Loucy (cell line): ENCODE results near the gene POT1.

Experiments
- H2AFZ ChIP-seq: fragments of 200-600 bp; sonication (generic); 2 replicates; pipeline ENCODE4 v1.6.0; 2016; ENCODE audit warnings: antibody characterized with exemption, mild to moderate bottlenecking, low read length, moderate library complexity
- H3F3A ChIP-seq: fragments of 200-600 bp; 2 replicates; pipeline ENCODE4 v1.6.0; 2016; ENCODE audit warnings: antibody characterized with exemption, low read depth, mild to moderate bottlenecking
- H3K27me3 ChIP-seq: fragments of 200-600 bp; sonication (generic); 2 replicates; pipeline ENCODE4 v1.6.1; 2014; ENCODE audit warnings: low read length, mild to moderate bottlenecking; ENCODE audit not compliant: insufficient read depth, poor library complexity, severe bottlenecking
- H3K36me3 ChIP-seq: fragments of 200-600 bp; sonication (generic); 2 replicates; pipeline ENCODE4 v1.6.1; 2016; ENCODE audit warnings: low read length; ENCODE audit not compliant: insufficient read depth
- H3K4me1 ChIP-seq: fragments of 200-600 bp; sonication (generic); 2 replicates; pipeline ENCODE4 v1.5.1; 2014; ENCODE audit warnings: low read length, mild to moderate bottlenecking; ENCODE audit not compliant: insufficient read depth, poor library complexity, severe bottlenecking
- H3K4me2 ChIP-seq: fragments of 200-600 bp; sonication (generic); 2 replicates; pipeline ENCODE4 v1.6.0; 2014; ENCODE audit warnings: antibody characterized with exemption, low read length, low read depth, mild to moderate bottlenecking; ENCODE audit not compliant: poor library complexity, severe bottlenecking
- H3K4me3 ChIP-seq: fragments of 200-600 bp; sonication (generic); 2 replicates; pipeline ENCODE4 v1.5.1; 2014; ENCODE audit warnings: low read length, mild to moderate bottlenecking, mixed read lengths; ENCODE audit not compliant: poor library complexity, severe bottlenecking
- H3K79me2 ChIP-seq: fragments of 200-600 bp; sonication (generic); 2 replicates; pipeline ENCODE4 v1.6.1; 2014; ENCODE audit warnings: low read length; ENCODE audit not compliant: insufficient read depth
- H3K9ac ChIP-seq: fragments of 200-600 bp; sonication (generic); 2 replicates; pipeline ENCODE4 v1.6.0; 2014; ENCODE audit warnings: mild to moderate bottlenecking, low read depth, low read length, moderate library complexity; ENCODE audit not compliant: poor library complexity, severe bottlenecking
- H3K9me2 ChIP-seq: fragments of 200-600 bp; sonication (generic); replicated peaks from 2 replicates; pipeline ENCODE4 v1.6.1; 2016; ENCODE audit warnings: low read depth, low read length, mixed read lengths
- H3K9me3 ChIP-seq: fragments of 200-600 bp; sonication (generic); 2 replicates; pipeline ENCODE4 v1.6.1; 2014; ENCODE audit warnings: mild to moderate bottlenecking, antibody characterized with exemption, low read length, low read depth; ENCODE audit not compliant: insufficient read depth
- H4K20me1 ChIP-seq: fragments of 200-600 bp; sonication (generic); 2 replicates; pipeline ENCODE4 v1.6.0; 2014; ENCODE audit warnings: antibody characterized with exemption, low read length, mild to moderate bottlenecking; ENCODE audit not compliant: insufficient read depth, poor library complexity, severe bottlenecking
- EZH2phosphoT487 ChIP-seq: fragments of 200-600 bp; IDR thresholded peaks from 2 replicates; pipeline ENCODE4 v1.6.1; 2018; ENCODE audit warnings: antibody characterized with exemption, mild to moderate bottlenecking, moderate library complexity, borderline replicate concordance
- TF ChIP-seq, protein P1 (sequence below): fragments of 200-600 bp; sonication (generic); conservative IDR thresholded peaks from 2 replicates; pipeline ENCODE4 v1.5.1; 2014; ENCODE audit warnings: mild to moderate bottlenecking, antibody characterized with exemption, low read length

Gene POT1

DNA sequence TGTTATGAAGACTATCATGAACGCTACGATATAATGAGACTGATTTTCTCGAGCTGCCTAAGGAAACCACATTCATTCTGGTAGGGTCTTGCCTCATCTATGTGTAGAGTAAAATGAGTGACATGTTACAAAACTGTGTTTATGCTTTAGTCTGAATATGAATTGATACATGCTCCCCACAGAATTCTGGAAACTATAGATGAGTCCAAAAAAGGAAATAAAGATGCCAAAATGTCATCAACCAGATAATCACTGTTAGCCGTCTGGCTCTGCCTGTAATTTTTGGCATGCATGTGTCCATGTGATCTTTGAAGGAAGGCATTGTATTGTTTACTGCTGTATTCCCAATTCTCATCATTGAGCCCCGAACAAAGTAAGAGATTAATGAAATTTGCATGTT, 121.4 kb downstream of the POT1 start:
- H2AFZ ChIP-seq, result no peak overlapping the region
- no peak for TF ChIP-seq EZH2phosphoT487
- TF ChIP-seq, protein P1, sequence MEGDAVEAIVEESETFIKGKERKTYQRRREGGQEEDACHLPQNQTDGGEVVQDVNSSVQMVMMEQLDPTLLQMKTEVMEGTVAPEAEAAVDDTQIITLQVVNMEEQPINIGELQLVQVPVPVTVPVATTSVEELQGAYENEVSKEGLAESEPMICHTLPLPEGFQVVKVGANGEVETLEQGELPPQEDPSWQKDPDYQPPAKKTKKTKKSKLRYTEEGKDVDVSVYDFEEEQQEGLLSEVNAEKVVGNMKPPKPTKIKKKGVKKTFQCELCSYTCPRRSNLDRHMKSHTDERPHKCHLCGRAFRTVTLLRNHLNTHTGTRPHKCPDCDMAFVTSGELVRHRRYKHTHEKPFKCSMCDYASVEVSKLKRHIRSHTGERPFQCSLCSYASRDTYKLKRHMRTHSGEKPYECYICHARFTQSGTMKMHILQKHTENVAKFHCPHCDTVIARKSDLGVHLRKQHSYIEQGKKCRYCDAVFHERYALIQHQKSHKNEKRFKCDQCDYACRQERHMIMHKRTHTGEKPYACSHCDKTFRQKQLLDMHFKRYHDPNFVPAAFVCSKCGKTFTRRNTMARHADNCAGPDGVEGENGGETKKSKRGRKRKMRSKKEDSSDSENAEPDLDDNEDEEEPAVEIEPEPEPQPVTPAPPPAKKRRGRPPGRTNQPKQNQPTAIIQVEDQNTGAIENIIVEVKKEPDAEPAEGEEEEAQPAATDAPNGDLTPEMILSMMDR, result no peak
- no peaks in the 10 kb centered on the region for H3K27me3 ChIP-seq
- no peak overlapping the region for H3K4me3 ChIP-seq
- H3K9me3 ChIP-seq, result no peaks in the 10 kb centered on the region
- H3K79me2 ChIP-seq, result no peaks in the 10 kb centered on the region
- H3K4me2 ChIP-seq, result no peak overlapping the region
- H3F3A ChIP-seq, result no peaks in the 10 kb centered on the region
- no peaks in the 10 kb centered on the region for H3K9me2 ChIP-seq
- H4K20me1 ChIP-seq, result no peaks in the 10 kb centered on the region
- H3K9ac ChIP-seq, result no peak overlapping the region
- no peaks in the 10 kb centered on the region for H3K36me3 ChIP-seq
- no peaks in the 10 kb centered on the region for H3K4me1 ChIP-seq

DNA sequence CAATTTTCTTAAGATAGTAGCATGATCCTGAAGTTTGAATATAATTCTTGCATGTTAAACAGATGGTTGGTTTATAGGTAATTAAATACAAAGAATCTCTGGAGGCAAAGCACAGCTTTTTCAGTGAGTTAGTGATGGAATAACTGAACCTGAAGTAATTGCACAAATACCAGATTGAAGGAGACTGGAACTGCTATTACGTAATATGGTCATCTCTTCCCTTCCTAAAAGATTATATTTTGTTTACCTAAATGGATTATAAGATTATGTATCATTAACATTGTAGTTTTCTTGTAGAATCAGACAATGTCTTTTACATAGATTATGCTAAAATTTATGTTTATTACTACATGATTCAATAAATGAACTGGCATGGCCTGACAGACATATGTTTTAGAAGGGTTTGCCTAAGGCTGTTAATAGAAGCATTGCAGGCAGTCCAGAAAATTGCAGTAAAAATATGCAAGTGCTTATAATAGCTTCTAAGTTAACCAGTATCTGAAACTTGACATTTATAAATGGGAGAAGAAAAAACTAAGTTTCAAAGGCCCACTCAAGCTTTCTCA, 128.2 kb downstream of the POT1 start:
- H3K4me2 ChIP-seq, result no peak overlapping the region
- H3F3A ChIP-seq, result no peaks in the 10 kb centered on the region
- no peaks in the 10 kb centered on the region for H3K4me1 ChIP-seq
- H3K4me3 ChIP-seq, result no peak overlapping the region
- H2AFZ ChIP-seq, result no peak overlapping the region
- H3K79me2 ChIP-seq, result no peaks in the 10 kb centered on the region
- no peaks in the 10 kb centered on the region for H4K20me1 ChIP-seq
- TF ChIP-seq EZH2phosphoT487, result no peak
- TF ChIP-seq, protein P1, result no peak
- H3K36me3 ChIP-seq, result no peaks in the 10 kb centered on the region
- H3K27me3 ChIP-seq, result no peaks in the 10 kb centered on the region
- no peaks in the 10 kb centered on the region for H3K9me3 ChIP-seq
- no peak overlapping the region for H3K9ac ChIP-seq
- no peaks in the 10 kb centered on the region for H3K9me2 ChIP-seq

DNA sequence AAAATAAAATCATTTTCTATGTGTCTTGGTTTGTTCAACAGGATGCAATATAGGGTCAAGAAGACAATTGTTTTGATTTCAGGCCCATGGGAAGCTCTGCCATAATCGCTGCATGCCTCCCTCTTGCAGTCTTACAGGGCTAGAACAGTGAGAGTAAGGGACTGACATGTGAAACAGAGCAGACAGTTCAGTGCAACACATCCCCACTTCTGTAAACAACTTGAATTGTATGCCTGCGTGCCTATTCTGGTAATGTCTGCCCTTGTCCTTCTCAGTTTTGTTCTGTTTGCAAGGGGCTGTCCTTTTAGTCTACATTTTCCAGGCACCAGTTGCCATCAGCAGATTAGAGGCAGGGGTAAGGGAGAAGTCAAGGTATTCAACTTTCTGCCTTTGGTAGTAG, 129.2 kb downstream of the POT1 start:
- no peaks in the 10 kb centered on the region for H3K36me3 ChIP-seq
- TF ChIP-seq, protein P1, result no peak
- no peak for TF ChIP-seq EZH2phosphoT487
- no peaks in the 10 kb centered on the region for H3K9me3 ChIP-seq
- H3F3A ChIP-seq, result no peaks in the 10 kb centered on the region
- H3K27me3 ChIP-seq, result no peaks in the 10 kb centered on the region
- H2AFZ ChIP-seq, result no peak overlapping the region
- H3K4me1 ChIP-seq, result no peaks in the 10 kb centered on the region
- H3K79me2 ChIP-seq, result no peaks in the 10 kb centered on the region
- no peaks in the 10 kb centered on the region for H4K20me1 ChIP-seq
- H3K4me2 ChIP-seq, result no peak overlapping the region
- no peak overlapping the region for H3K4me3 ChIP-seq
- no peaks in the 10 kb centered on the region for H3K9me2 ChIP-seq
- H3K9ac ChIP-seq, result no peak overlapping the region
